Subcutaneous adipose tissue (tissue), 4 donors: ENCODE results near the gene TMED5. TPM values are rescaled to one million over a fixed set of nuclear protein-coding genes. Genes with fewer than 3 reads are reported as not detected.

Experiments
- total RNA-seq, 4 donors: library from RNA; depleted of rRNA; stranded (reverse); fragments of >200 nt; gene quantifications; one replicate each; pipeline ENCODE4 v1.1.0, GENCODE V29; 2016
- TF ChIP-seq, protein P1 (sequence below): fragments of 450-650 bp; IDR thresholded peaks from one replicate; pipeline ENCODE4 v1.5.1; 2016; ENCODE audit warnings: low read depth, mild to moderate bottlenecking, control low read depth, antibody characterized with exemption, moderate library complexity

The TMED5 gene
- total RNA-seq, 4 donors from 2014 or later, result 64.4 to 178 (median 125) TPM

DNA sequence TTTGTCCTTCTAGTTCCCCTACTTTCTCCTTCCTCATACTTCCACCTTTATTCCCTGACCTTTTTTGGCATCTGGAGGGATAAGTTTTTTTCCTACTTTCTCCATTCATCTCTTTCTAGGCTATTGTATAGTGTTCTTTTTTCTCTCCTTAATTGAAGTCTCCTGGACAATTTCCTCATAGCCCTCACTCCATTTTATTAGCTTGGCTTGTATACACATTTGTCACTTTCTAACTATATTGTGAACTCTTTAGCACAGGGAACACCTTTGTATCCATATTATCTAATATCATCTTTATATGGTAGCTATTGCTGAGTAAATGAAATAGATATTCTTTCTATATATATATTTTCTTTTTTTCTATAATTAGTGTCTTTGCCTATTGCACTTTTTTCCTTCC is 47.6 kb downstream of the TMED5 start:
- TF ChIP-seq, protein P1, sequence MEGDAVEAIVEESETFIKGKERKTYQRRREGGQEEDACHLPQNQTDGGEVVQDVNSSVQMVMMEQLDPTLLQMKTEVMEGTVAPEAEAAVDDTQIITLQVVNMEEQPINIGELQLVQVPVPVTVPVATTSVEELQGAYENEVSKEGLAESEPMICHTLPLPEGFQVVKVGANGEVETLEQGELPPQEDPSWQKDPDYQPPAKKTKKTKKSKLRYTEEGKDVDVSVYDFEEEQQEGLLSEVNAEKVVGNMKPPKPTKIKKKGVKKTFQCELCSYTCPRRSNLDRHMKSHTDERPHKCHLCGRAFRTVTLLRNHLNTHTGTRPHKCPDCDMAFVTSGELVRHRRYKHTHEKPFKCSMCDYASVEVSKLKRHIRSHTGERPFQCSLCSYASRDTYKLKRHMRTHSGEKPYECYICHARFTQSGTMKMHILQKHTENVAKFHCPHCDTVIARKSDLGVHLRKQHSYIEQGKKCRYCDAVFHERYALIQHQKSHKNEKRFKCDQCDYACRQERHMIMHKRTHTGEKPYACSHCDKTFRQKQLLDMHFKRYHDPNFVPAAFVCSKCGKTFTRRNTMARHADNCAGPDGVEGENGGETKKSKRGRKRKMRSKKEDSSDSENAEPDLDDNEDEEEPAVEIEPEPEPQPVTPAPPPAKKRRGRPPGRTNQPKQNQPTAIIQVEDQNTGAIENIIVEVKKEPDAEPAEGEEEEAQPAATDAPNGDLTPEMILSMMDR, result no peak

GRCh38 chr1:93129507-93130099 is 50.6 kb downstream of the TMED5 start:
- TF ChIP-seq, protein P1, result no peak

GRCh38 chr1:93124556-93125355 is 55.5 kb downstream of the TMED5 start:
- TF ChIP-seq, protein P1, result no peak

DNA sequence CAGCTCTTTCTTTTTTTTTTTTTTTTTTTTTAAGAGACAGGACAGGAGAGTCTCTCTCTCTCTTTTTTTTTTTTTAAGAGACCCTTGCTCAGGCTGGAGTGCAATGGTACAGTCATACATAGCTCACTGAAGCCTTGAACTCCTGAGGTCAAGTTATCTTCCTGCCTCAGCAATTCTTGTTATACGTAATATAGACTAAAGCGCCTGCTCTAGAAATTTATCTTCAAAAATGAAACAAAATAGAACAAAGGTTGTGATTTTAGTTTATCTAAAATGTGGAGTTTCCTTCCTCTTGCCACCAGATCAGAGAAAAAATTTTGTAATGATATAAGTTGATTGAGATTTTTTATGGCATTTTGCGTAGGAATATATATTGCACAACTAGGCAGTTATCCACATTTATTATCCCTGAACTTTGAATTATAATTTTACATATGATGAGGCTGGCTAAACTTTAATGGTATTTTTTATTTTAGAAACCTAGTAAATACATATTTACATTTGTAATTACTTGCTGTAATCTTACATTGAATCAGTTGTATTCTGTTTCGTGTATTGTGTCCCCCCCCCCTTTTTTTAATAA is 56.9 kb downstream of the TMED5 start:
- TF ChIP-seq, protein P1, result no peak

DNA sequence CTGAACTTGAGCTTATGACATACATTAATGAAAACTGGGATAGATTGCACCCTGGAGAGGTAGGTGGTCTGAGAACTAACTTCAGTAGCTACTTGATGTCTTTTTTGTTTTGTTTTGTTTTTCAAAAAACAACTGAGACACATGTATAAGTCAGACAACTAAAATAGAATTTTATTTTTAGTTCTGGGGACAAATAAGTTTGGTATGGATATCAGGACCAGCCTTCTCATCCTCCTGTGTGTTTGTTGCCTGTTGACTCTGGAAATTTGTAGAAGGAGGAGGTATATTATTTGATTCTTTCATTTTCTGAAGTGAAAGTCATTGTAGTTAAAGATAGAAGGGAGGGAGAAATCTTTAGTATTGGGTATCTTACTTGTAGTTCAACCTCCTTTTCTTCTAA is 59.6 kb downstream of the TMED5 start:
- TF ChIP-seq, protein P1, result no peak

- TF ChIP-seq, protein P1, result no peak
These were observed 65.8 kb downstream of the TMED5 start for GRCh38 chr1:93114391-93114790.

- TF ChIP-seq, protein P1, result no peak
These were observed 67.1 kb downstream of the TMED5 start for GRCh38 chr1:93113127-93113526.
